Stromal cell of bone marrow (primary cell): ENCODE results near the gene MBNL1.

ENCODE experiments used
- DNase-seq: peaks from one replicate; pipeline ENCODE4 v3.0.0-alpha.2; 2012; ENCODE audit warnings: low read depth

The MBNL1 gene

DNA sequence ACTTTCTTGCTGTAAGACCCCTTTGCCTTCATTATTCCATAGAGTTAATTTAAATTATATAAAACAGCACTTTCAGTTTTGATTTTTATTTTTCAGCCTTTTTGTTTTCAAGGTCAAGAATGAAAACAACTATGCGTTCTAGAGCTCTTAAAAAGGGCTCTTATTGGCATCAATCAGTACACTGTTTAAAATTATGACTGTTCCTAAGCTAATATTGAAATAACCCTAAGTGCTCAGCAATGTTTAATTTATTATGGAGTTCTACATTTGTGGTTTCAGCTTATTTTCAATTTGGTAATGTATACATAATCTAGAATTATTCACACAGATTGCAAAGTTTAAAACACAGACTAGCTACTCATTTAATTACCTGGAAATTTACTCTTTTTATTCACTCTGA is 179.4 kb downstream of the MBNL1 start:
- no peak for DNase-seq

DNA sequence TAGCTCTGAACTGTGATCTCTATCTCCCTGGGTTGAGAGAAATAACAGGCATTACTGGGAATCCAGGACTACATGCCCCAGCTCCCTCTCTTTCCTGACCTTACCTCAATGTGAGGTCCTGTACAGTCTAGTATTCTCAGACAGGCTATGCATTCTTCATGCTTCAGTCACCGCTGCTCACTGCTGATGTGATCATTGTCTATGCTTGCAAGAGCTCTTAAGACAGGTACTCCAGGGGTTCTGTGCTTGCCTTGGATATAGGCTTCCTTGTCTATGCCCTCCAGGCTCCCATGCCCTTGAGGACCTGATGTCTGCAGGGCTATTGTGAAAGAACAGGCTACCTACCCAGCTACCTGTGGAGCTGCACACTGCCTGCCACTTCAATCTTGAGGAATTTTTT is 183.6 kb downstream of the MBNL1 start:
- DNase-seq = no peak

DNA sequence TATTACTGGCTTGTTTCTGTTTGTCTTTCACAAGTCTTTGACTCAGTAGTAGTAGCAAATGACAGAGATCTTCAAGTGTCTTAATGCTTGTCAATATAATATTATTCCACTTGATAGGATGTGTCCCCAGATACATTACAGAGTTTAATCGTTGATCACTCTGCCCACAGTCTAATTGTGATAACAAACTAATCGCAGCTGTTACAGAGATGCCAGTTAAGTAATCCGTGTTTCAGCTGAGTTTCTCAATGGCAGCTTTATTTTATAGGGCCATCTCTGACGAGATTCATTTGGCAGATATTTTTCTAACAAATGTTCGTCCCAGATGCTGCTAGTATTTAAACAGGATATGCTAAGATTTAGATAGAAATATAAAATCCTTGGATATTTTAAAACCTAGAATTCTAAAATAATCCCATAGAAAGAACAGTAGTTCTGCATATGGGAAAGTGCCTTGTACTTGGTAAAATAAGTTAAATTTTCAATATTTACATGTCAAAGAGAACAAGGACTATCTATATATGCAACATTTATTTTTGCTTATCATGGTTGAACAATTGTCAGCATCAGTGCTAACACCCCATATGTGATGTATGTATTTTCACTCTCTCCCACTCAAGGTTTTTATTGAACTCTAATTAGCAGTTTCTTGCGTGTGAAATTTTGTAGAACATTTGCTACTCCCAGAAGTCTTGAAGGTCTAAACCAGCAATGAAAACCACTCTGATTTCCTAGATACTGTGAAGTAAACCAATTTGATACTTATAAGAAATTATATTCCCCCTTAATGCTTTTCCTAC is 185.5 kb downstream of the MBNL1 start:
- DNase-seq = no peak

DNA sequence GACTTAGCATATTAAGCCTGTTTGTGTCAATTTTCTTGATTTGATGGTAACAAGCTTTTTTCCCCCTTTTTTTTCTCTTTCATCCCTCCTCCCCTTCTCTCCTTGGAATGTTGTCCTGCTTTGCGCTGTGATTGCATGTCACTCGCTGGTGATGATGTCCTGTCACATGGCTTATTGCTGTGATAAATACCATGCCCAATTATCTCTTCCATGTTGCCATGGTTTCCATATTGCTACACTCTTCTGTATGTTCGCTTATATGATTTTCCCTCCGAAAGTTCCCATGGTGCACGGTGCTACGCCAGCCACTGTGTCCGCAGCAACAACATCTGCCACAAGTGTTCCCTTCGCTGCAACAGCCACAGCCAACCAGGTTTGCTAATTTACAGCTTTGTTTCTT is 187.3 kb downstream of the MBNL1 start:
- no peak for DNase-seq

DNA sequence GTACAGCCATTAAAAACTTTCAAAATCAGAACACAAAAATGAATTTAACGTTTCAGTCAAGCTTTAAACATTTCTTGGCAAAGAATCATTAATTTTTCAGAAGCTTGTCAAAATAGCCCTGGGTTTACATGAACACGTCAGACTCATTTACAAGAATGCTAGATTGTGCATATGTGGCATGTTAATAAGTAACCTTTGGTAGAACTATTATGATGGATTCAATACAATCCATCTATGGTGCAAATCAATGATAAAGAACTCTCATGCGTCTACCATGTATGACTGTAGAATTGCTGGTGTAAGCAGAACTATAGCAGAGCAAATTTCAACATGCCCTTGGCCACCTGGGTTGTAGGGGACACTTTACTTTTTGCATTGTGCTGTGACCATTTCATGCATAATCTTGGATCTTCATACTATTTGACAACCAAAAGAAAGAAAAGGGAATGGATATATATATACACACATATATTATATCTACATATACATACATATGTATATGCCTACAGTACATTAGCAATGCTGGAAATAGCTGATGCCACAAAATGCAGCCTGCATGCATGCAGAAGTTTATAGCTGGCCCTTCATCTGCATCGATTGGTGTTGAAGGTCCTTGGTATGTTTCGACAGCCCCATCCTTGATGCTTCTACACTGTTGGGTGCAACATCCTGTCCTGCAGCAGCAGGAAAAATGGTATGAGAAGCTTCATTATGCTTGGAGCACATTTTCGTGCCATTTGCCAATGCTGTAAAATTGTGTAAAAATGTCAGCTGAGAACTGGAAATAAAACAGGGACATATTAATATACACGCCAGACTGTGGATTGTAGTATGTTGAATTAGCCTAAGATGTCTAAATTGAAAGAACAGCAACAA is 189.0 kb downstream of the MBNL1 start:
- DNase-seq = no peak

DNA sequence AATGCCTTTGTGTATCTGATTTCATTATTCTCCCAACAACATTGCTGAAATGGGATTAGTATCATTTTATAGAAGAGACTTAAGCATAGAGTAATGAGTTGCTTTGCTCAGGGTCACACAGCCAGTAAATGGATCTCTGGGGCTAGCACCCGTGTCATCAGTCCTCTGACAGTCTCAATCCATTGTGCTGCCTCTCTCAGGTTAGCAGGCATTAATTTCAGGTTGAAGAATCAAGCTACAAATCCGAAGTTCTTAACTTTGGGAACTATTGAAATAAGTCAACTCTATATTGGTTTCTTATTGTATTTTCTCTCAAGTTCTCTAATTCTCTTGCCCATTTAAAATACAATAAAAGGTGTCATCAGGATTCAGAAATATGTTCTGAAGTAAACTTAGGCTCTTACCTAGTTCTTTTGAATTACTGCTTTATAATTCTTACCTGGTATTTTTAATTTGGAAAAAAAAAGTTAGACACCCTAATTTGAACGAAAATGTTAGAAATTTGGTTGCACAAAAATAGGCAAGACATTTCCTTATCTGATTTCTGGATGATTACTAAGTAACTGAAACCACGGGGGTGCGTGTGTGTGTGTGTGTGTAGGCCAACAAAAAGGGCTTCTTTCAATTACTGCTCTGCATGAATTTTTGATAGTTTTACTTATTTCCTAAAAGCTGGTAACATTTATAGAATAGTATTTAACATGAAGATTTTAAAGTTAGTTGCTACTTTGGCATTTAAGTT is 189.8 kb downstream of the MBNL1 start:
- no peak for DNase-seq

DNA sequence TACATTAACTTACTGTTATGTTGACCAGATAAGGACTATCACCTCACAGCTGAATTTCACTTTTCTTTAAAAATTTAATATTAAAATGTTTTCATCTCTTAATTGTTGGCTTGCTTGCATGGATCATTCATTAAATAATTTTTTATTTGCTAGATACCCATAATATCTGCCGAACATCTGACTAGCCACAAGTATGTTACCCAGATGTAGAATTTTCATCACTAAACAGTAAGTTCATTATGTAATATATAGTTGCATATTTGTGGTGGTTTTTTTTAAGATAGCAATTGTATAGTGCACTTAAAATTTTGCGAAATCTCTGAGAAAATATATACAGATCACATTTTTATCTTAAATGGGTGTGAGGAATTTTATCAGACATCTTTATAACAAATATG is 190.4 kb downstream of the MBNL1 start:
- DNase-seq = no peak

DNA sequence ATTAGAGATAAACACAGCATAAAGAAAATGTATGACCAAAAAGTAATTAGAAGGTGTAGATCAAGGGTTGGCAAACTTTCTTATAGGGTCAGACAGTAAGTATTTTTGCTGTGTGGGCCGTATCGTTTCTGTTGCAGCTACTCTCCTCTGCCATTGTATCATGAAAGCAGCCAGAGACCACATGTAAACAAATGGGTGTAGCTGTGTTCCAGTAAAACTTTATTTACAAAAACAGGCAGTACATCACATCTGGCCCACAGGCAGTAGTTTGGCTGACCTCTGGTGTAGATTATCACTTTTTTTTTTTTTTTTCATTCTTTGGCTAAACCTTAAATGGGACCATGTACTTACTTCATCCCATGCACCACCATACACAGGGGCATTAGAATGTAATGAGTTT is 190.8 kb downstream of the MBNL1 start:
- DNase-seq = no peak

DNA sequence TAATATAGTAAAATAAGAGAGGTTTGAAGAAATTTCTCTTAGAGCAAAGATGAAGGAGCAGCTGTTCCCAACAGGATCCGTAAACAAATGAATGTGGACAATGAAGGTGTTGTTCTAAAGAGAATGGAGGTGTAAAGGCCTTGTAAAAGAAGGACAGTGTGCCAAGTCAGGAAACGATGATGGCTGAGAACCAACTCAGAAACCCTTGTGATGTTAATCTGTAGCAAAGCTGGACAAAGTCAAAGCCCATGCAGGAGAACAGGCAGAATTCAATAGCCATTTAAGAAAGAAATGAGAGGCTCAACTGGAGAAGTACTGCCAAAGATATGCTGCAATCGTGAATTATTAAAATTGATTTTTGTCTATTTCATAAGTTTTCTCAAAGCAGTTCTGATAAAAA is 192.2 kb downstream of the MBNL1 start:
- DNase-seq = no peak

DNA sequence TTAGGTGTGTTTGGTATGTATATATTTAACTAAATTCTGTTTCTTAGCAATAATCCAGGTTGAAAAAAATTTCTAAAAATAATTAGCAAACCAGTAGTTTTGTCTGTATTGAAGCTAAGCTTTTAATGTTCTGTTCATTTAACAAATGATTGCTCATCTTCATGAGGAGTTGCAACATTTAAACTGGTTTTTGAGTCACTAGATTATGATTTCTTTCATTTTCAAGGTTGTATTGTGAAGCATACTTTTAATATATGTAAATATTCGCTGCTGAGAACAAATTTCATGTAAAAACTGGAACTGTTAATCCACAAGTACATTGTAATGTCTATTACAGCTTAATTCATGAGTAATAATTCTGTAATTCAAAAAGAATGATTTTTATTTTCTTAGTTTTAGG is 192.7 kb downstream of the MBNL1 start:
- DNase-seq = no peak

DNA sequence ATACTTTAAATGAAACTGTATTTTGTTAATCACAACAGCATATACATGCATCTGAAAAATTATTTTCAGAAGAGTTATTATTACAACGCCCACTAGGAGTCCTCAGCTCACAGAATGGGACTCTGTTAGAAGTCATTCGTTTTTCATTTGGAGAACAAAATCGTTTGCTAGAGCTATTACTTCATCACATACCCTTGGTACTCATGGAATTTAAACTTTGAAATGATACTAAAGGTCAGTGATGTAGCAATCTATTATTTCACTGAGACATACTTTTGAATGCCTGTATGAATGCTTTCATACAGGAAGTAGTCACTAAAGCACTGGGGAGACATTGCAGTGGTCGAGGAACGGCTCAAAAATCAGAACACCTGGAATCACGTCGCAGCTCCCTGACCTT is 198.1 kb downstream of the MBNL1 start:
- DNase-seq = peak; percentile 49

DNA sequence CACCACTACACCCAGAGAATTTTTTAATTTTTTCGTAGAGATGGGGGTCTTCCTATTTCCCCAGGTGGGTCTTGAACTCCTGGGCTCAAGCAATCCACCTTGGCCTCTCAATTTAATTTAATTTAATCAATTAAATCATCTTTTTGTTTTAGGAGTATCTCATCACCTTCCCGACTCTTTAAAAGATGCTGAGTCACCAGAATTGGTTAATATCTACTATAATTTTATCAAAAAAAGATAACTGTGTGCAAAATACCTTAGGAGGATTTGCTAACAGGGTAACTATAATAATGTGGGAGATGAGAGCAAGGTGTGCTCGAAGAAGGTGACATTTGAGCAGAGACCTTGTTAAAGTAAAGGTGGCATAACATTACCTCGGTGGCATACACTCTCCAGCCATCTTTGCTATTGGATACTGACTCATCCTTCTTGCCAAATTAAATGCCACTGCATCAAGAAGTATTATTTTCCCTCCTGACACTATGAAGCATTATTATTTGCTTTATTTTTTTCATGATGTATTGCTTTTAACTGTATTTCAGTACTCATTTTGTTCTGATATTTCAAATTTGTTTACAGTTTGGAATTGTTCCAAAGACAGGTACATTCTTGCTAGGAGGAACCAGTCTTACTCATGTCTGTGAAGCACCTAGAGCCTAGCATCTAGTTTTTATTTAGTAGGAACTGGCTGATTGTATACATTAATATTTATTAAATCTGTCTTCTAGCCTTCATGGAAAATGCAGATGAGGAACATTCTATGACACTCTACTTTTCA is 200.7 kb downstream of the MBNL1 start:
- DNase-seq = no peak

DNA sequence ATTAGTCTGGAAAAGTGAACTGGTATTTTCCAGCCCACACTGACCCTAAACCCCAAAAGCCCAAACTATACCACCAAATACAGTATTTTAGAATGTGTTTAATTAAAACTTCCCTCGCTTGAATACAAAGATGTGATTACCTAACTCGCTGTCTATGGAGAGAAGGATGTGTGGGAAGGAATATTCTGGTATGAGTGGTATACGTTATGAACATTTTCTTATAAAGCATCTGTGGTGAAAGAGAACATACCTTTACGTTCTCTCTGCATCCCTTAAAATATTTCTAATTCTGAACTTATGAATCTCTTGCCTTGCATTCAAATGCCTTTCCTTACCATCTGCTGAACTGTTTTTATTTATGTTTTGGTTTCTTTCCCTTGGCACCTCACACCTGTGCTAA is 201.4 kb downstream of the MBNL1 start:
- DNase-seq = no peak

DNA sequence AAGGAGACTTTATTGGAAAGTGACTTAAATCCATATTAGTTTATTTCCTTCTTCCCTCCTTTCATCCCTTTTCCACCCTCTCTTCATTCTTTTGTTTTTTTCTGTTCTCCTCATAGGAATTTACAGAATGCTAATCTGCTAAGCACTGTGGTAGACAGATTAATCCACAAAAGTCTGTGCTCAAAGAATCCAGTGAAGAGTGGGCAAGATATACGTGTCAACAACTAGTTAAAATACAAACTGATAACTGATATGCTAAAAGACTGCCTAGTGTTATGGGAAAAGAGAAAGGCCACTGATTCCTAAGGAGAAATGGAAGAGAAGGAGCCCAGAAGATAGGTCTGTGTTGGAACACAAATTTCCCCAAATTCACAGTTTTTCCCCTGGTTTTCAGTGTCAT is 202.2 kb downstream of the MBNL1 start:
- DNase-seq = no peak

DNA sequence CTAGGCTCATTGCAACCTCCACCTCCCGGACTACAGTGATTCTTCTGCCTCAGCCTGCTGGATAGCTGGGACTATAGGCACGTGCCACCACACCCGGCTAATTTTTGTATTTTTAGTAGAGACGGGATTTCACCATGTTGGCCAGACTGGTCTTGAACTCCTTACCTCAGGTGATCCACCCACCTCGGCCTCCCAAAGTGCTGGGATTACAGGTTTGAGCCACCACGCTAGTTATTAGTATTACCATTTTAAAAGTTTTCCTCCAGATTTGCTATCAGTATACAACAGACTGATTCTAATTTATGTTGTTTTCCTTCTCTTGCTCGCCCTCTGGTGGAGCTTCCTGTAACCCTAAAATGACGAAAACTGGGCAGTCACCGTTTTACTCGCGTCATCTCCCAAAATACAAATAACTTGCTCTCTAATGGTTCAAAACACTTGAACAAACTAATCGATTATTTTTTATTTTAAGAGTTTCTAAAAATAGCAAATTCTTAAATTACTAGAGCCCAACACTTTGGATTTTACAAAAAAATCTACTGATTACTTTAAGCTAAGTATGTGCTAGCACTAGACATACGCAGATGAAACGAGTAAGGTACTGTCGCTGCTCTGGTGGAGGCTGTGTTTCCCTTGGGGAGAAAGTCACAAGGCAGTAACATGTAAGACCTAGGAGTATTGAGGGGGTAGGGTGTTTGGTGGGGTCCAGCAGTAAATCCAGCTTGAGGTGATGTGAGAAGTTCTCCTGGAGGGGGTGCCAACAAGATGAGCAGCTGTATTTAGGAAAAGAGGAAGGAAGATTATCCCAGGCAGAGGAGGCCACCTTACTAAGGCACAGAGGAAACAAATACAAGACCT is 203.3 kb downstream of the MBNL1 start:
- peak; percentile 54 for DNase-seq

DNA sequence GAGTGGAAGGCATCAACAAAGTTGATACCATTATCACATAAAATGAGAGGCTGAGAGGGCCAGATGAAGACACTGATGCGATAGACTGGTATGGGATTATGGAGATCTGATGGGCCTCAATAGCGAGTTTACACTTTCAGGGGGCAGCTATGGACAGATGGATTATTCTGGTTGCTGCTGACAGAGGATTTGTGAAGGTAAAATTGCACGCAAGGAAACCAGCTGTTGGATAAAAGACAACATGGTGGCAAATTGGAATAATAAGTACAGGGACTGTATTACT is 203.9 kb downstream of the MBNL1 start:
- DNase-seq = no peak

DNA sequence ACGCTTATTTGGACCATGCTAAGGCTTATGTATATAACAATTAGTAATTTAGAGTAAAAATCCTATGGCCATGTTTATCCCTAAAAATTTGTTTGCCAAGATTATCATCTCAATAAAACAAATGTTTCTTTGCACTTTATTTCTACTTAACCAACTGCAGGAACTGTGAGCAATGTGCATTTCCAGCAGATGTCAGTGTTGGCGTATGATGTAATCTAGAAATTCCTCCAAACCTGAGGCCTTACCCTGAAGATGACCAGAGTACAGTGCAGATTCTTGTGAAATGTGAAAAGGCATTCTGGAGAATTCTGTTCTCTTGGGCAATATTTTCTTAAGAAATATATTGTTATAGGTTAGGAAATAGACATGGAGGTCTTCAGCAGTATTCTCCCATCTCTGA is 205.9 kb downstream of the MBNL1 start:
- DNase-seq = peak; percentile 46

DNA sequence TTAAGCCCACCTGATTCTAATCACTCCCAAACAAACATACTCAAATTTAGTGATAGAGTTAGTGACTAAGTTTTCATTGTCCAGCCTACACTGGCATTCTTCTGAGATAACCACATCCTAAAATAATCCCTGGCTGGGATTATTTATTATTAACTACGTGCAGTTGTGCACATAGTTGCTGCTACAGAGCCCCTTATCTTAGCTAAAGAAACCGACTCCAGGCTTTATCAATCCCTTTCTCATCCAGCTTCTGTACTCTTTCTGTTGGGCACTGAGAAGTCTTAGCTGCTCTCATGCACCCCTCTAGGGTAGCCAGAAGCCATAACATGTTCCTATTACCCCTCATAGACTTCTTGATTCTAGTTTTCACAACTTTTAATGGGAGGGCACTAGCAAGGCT is 208.7 kb downstream of the MBNL1 start:
- DNase-seq = no peak

DNA sequence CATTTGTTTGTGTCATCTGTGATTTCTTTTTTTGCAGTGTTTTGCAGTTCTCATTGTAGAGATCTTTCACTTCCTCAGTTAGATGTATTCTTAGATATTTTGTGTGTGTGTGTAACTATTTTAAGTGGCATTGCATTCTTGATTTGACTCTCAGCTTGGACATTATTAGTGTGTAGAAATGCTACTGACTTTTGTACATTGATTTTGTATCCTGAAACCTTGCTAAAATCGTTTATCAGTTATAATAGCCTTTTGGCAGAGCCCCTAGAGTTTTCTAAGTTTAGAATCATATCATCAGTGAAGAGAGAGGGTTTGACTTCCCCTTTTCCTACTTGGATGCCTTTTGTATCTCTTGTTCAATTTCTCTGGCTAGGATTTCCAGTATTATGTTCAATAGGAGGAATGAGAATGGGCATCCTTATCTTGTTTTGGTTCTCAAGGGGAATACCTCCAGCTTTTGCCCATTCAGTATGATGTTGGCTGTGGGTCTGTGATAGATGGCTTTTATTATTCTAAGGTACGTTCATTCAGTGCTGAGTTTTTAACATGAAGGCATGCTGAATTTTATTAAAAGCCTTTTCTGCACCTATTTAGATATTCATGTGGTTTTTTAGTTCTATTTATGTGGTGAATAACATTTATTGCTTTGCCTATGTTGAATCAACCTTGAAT is 211.7 kb downstream of the MBNL1 start:
- no peak for DNase-seq

DNA sequence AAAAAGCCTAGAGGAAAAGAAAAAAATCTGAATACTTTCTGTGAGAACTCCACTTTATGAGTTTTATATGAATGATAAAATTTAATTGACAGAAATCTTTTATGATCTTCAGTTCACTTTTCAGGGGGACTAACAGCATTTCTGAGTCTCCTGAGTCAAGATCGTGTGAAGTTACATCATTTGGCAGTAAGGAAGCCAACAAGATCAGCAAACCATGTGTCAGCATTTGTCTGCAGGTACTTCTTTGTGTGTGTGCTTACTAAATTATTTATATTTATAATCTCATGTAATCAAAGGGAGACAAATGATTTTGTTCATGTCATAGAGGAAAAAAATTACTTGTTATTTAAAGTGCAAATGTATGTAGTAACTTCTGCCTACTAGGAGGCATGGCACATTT is 217.6 kb downstream of the MBNL1 start:
- no peak for DNase-seq

DNA sequence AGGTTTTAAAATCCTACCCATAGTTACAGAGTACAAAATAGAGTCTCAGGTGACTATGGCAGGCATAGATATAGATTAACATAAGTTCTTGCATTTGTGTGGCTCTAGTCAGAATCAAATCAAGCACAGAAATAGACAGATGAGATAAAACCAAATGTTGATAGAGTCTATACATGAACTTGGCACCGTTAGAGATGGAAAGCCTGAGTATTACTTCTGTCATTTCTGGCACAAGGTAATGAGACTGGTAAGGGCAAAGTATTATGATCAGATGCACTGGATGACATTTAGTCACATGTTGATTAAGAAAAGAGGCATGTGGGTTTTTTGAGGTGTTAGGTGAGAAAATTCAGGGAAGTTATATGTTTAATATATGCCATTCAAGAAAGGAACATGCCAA is 219.7 kb downstream of the MBNL1 start:
- DNase-seq = no peak
